ENCODE data around the gene LMO7.
"Not testable (repeated sequence)": the region's sequence is repeated elsewhere in the genome, so short reads cannot be mapped to it uniquely, and the experiment has no call there.

LMO7 gene

GRCh38 chr13:75648446-75648845 lies 12.3 kb downstream of the LMO7 start:
- DNase-seq, result no peak

GRCh38 chr13:75651013-75651412 lies 14.9 kb downstream of the LMO7 start:
- DNase-seq, result no peak

DNA sequence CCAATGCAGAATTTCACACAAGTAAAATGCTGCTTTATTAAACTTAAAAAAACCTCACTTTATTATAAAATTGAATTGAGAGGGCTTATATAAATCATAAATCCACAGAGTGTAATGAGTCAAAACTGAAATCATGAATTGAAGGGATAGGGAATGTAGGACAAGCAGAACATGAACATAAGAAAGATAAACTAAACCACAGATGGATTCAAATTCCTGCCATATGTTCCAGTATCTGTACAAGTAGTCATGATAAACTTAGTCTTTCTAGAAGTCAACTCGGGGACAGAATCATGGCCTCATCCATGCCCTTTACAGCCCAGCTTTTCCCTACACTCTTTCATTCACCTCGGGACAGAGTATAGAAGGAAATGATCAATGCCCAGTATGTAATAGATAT lies 16.6 kb downstream of the LMO7 start:
- DNase-seq, result no peak

GRCh38 chr13:75656425-75656989 lies 20.4 kb downstream of the LMO7 start:
- DNase-seq, result no peak

GRCh38 chr13:75657111-75657510 lies 21.0 kb downstream of the LMO7 start:
- DNase-seq, result no peak

DNA sequence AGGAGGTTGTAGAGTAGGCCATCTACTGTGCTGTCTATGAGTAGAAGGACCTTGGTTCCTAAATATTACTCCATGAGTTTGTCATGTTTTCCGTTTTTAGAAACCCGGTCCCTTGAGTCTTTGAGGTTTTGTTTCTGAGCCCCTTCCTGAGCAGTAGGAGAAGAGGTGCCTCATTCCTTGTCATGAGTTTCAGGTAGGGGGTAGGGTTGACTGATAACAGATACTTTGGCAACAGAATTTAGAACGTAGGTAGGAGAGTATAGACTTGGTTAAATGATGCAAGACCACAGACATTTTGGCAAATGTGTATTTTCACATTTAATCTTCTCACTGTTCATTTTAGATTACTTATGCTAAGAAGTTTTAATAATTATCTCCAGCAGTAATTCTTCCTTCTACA lies 24.6 kb downstream of the LMO7 start:
- no peak for DNase-seq

DNA sequence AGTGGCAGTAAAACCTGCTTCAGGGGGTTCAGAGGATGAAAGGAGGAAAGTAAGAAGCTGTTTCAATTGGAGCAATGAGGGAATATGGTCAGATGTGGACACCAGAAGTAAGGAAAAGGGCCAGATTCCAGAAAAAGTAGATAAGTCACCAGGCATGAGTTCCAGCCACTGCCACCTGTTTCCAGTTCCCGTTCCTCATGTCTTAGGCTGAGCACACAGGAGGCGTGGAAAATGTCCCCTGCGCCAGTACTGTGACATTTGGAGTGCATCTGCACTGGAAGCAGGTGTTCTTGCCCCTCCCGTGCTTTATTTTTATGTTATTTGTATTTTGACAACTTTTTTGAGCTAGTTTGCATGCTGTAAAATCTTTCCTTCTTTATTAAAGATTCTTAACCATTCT lies 25.3 kb downstream of the LMO7 start:
- DNase-seq, result no peak

DNA sequence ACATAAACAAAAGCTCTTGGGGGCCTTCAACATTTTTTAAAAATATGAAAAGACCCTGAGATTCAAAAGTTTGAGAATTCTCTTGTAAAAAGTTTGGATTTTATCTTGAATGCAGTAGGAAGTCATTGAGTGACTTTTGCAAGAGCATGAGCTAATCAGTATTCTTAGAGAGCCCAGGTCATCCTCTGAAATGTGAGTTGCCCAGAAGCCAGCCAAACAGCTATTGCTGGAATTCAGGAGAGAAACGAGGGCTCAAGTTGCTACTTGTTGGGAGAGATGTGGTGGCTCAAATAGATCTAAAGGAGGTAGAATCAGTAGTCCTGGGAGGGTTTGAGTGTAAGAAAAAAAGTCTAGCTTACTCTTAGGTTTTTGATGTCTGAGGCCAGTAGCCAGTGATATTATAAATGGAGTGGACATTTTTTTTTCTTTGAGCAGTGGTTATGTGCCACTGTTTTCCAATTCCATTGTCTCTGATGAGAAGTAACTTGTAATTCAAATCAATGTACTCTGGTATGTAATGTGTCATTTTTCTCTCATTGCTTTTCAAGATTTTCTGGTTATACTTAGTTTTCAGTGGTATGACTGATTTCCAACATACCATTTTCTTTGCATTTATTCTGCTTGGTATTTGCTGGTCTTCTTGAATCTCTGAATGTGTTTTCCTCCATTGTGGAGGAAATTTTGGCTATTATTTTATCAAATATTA lies 30.7 kb downstream of the LMO7 start:
- DNase-seq, result no peak

- DNase-seq, result no peak
Observed at GRCh38 chr13:75669706-75670105, 33.6 kb downstream of the LMO7 start.

- no peak for DNase-seq
Observed at GRCh38 chr13:75670496-75670895, 34.4 kb downstream of the LMO7 start.

DNA sequence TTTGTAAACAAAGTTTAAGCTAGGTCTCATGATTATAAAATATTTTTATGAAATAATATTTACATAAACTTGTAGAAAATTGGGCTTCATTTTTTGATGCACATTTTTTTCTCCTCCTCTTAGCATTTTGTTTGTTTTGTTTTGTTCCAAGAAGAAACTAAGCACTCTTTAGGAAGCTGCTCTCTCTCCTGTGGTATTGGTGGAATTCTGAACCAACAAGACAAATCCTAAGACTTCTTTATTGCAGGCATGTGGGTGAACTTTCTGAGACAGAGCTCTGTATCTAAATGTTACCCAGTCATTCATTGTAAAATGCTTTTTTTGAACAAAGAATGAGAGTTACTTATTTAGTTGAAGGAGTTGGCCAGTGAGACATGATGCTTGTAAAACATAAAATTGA lies 39.3 kb downstream of the LMO7 start:
- no peak for DNase-seq

GRCh38 chr13:75679459-75679858 lies 43.3 kb downstream of the LMO7 start:
- DNase-seq, result no peak

DNA sequence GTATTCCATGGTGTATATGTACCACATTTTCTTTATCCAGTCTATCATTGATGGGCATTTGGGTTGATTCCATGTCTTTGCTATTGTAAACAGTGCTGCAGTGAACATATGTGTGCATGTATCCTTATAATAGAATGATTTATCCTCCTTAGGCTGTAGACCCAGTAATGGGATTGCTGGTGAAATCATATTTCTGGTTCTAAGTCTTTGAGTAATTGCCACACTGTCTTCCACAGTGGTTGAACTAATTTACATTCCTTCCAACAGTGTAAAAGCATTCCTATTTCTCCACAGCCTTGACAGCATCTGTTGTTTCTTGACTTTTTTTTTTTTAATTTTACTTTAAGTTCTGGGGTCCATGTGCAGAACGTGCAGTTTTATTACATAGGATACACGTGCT lies 44.1 kb downstream of the LMO7 start:
- DNase-seq, result not testable (repeated sequence)

DNA sequence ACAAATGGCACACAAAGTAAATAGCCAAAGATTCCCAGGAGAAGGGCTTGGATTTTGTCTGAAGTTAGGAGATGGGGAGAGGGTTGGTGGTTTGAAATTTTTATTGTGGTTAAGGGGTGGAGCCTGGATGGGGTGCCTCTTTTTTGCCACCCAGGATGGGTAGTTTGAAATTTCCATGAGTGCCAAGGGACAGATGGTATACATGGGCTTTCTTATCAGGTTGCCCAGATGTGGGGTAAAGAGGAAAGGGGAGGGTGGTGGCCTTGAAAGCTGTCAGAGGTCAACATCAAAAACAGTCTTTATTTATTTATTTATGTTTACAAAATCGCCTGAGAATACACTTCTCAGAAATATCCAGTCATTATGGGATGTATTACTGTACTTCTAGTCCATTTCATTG lies 46.2 kb downstream of the LMO7 start:
- no peak for DNase-seq

- no peak for DNase-seq
Observed at GRCh38 chr13:75685239-75685697, 49.1 kb downstream of the LMO7 start.

DNA sequence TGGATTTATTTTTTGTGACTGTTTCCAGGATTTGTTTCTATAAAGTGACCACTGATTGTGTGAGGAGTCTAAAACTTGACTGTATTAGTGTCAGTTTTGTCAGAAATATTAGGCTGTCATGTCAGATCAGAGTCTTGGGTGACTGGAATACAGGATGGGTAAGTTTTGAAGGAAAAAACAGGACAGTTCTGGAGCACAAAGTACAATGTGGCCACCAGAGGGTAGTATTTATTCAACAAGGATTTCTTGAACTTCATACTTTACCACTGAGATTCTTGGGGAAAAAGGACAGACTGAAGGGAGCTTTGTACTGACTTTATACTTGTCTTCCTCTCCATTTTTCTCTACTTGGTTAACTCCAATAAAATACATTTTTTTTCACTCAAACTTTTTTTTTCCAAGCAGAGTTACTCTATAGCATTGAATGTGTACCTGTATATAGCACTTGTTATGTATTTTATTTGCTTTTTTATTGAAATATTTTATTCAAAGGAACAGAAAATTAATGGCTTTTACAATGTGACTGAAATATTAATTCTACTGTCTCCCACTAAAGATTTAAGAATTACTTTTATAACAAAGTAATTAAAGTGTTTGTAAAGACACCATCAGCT lies 51.1 kb downstream of the LMO7 start:
- no peak for DNase-seq

DNA sequence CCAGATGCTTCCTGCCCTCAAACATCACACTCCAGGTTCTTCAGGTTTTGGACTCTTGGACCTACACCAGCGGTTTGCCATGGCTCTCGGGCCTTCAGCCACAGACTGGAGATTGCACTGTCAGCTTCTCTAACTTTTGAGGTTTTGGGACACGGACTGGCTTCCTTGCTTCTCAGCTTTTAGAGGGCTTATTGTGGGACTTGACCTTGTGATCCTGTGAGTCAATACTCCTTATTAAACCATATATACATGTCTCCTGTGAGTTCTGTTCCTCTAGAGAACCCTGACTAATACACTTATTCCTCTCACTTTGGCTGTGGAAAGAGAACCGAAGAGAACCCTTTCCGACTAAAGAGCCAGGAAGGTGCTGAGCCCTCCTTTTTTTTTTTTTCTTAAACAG lies 53.6 kb downstream of the LMO7 start:
- DNase-seq, result no peak

DNA sequence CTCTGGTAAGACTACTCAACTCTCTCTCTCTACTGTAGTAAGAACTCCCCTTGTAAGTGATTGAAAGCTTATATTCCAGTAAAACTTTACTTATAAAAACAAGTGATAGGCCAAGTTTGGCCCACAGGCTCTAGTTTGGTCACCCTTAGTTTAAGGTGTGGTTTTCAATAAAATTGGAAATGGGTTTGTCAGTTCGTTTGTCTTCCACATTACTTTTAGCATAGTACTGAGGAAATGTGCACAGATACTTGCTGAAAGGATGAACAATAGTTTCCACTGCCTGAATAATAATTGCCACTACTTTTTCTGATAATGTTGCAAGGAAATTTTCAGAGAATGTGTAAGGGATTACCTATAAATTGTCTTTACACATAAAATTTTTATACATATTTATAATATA lies 54.5 kb downstream of the LMO7 start:
- DNase-seq, result no peak

GRCh38 chr13:75691183-75691582 lies 55.1 kb downstream of the LMO7 start:
- DNase-seq, result no peak

GRCh38 chr13:75693227-75693626 lies 57.1 kb downstream of the LMO7 start:
- DNase-seq, result no peak

- no peak for DNase-seq
Observed at GRCh38 chr13:75694722-75695121, 58.6 kb downstream of the LMO7 start.

- DNase-seq, result peak; percentile 50
Observed at GRCh38 chr13:75695908-75696307, 59.8 kb downstream of the LMO7 start.

- DNase-seq, result no peak
Observed at GRCh38 chr13:75699062-75699461, 62.9 kb downstream of the LMO7 start.

DNA sequence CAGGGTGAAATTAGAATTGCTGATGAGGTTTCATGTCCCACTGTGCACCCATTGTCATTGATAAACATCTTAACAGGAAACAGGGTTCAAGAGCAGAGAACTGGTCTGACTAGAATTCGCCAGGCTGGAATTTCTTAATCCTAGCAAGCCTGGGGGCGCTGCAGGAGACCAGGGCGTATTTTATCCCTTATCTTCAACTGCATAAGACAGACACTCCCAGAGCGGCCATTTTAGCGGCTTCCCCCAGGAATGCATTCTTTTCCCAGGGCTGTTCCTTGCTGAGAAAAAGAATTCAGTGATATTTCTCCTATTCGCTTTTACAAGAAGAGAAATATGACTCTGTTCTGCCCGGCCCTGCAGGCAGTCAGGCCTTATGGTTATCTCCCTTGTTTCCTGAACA lies 63.6 kb downstream of the LMO7 start:
- DNase-seq, result not testable (repeated sequence)

- no peak for DNase-seq
Observed at GRCh38 chr13:75700552-75700951, 64.4 kb downstream of the LMO7 start.
